IMR-90 (cell line): ENCODE results near the gene EIF4EBP2. TPM values are rescaled to one million over a fixed set of nuclear protein-coding genes. Genes with fewer than 3 reads are reported as not detected.
A peak's percentile ranks its signal among the peaks of the same experiment; 100 is the strongest.

ENCODE experiments used
- ATAC-seq: fragments of 200-7000 bp; cut with Tn5 transposase; 2 replicates; pipeline ENCODE4 v1.9.1; 2020; ENCODE audit warnings: low read depth, mild to moderate bottlenecking, moderate library complexity
- BruUV-seq: library from RNA; stranded (reverse); fragments of 400-500 nt; replicated peaks from 2 replicates; lab custom pipeline; 2021; lab: Mats Ljungman, UMichigan
- CTCF ChIA-PET: fragments of 300-600 bp; formaldehyde crosslinking; extraction: SDS; loops from one replicate; lab custom pipeline; 2021; ENCODE audit warnings: antibody characterized with exemption; lab: Yijun Ruan, JAX
- POLR2A ChIA-PET: fragments of 300-600 bp; sonication (Branson Sonifier 250); formaldehyde crosslinking; loops from one replicate; lab custom pipeline; 2022; ENCODE audit warnings: antibody characterized with exemption; ENCODE audit not compliant: unreplicated experiment; lab: Charles Lee
- DNase-seq: peaks from one replicate; pipeline ENCODE4 v3.0.0; 2013
- H2AFZ ChIP-seq: replicated peaks from 2 replicates; pipeline ENCODE3; 2013; ENCODE audit warnings: low read length, mild to moderate bottlenecking; ENCODE audit not compliant: poor library complexity
- H2AK5ac ChIP-seq: 2 replicates; pipeline ENCODE4 v1.6.1; 2013; ENCODE audit warnings: low read depth, low read length, inconsistent platforms
- H2AK9ac ChIP-seq: replicated peaks from 2 replicates; pipeline ENCODE3; 2013; ENCODE audit warnings: mild to moderate bottlenecking, low read depth, low read length, moderate library complexity; ENCODE audit not compliant: poor library complexity
- H2BK120ac ChIP-seq: 2 replicates; pipeline ENCODE4 v1.6.1; 2013; ENCODE audit warnings: low read depth, low read length, inconsistent platforms
- H2BK15ac ChIP-seq: 3 replicates; pipeline ENCODE4 v1.6.1; 2013; ENCODE audit warnings: low read depth, low read length, inconsistent platforms
- H2BK20ac ChIP-seq: 2 replicates; pipeline ENCODE4 v1.6.1; 2013; ENCODE audit warnings: low read depth, mild to moderate bottlenecking, inconsistent platforms, low read length, moderate library complexity
- H2BK5ac ChIP-seq: 2 replicates; pipeline ENCODE4 v1.6.1; 2013; ENCODE audit warnings: mild to moderate bottlenecking, low read depth, low read length, inconsistent platforms; ENCODE audit not compliant: poor library complexity, severe bottlenecking
- H3K14ac ChIP-seq: replicated peaks from 2 replicates; pipeline ENCODE4 v1.6.1; 2013; ENCODE audit warnings: low read depth, low read length, inconsistent platforms
- H3K18ac ChIP-seq: 2 replicates; pipeline ENCODE4 v1.6.1; 2013; ENCODE audit warnings: low read depth, low read length, control low read depth
- H3K23ac ChIP-seq: 2 replicates; pipeline ENCODE4 v1.6.1; 2013; ENCODE audit warnings: low read depth, low read length, inconsistent platforms
- H3K27ac ChIP-seq: 2 replicates; pipeline ENCODE4 v1.5.1; 2013; ENCODE audit warnings: mild to moderate bottlenecking, control low read depth, low read length; ENCODE audit not compliant: insufficient read depth
- H3K27me3 ChIP-seq: 2 replicates; pipeline ENCODE4 v1.6.1; 2013; ENCODE audit warnings: low read length; ENCODE audit not compliant: control insufficient read depth, insufficient read depth
- H3K36me3 ChIP-seq: 2 replicates; pipeline ENCODE4 v1.6.1; 2013; ENCODE audit warnings: low read length, mixed read lengths; ENCODE audit not compliant: control insufficient read depth, insufficient read depth
- H3K4ac ChIP-seq: 2 replicates; pipeline ENCODE4 v1.6.1; 2013; ENCODE audit warnings: low read depth, low read length, inconsistent platforms
- H3K4me1 ChIP-seq: 2 replicates; pipeline ENCODE4 v1.6.1; 2013; ENCODE audit warnings: low read length, mixed read lengths; ENCODE audit not compliant: control insufficient read depth, insufficient read depth
- H3K4me2 ChIP-seq: 2 replicates; pipeline ENCODE4 v1.6.1; 2013; ENCODE audit warnings: low read depth, mild to moderate bottlenecking, control low read depth, low read length, moderate library complexity
- H3K4me3 ChIP-seq: 2 replicates; pipeline ENCODE4 v1.5.1; 2013; ENCODE audit warnings: low read depth, mild to moderate bottlenecking, control low read depth, low read length, moderate library complexity; ENCODE audit not compliant: insufficient read depth
- H3K56ac ChIP-seq: 2 replicates; pipeline ENCODE4 v1.6.1; 2013; ENCODE audit warnings: low read length, inconsistent platforms; ENCODE audit not compliant: insufficient read depth; ENCODE audit errors: extremely low read depth
- H3K79me1 ChIP-seq, 2 experiments: 2 replicates each; pipeline ENCODE4 v1.6.1; 2013; ENCODE audit warnings: low read length in 2 of 2, inconsistent platforms in 1 of 2, low read depth in 1 of 2
- H3K9ac ChIP-seq: 2 replicates; pipeline ENCODE4 v1.6.1; 2013; ENCODE audit warnings: low read depth, low read length, control low read depth
- H3K9me1 ChIP-seq: 2 replicates; pipeline ENCODE4 v1.6.1; 2013; ENCODE audit warnings: low read length, inconsistent platforms; ENCODE audit not compliant: insufficient read depth
- H3K9me3 ChIP-seq: 2 replicates; pipeline ENCODE4 v1.6.1; 2013; ENCODE audit warnings: low read length; ENCODE audit not compliant: control insufficient read depth, insufficient read depth
- H4K20me1 ChIP-seq: 2 replicates; pipeline ENCODE4 v1.6.1; 2013; ENCODE audit warnings: low read length, inconsistent platforms; ENCODE audit not compliant: insufficient read depth
- H4K5ac ChIP-seq: 2 replicates; pipeline ENCODE4 v1.6.1; 2013; ENCODE audit warnings: mild to moderate bottlenecking, low read depth, low read length, control low read depth
- H4K8ac ChIP-seq, 2 experiments: 2 replicates each; pipeline ENCODE4 v1.6.1; 2013; ENCODE audit warnings: low read depth in 2 of 2, low read length in 2 of 2, control low read depth in 1 of 2, inconsistent platforms in 1 of 2
- H4K91ac ChIP-seq: 2 replicates; pipeline ENCODE4 v1.6.1; 2013; ENCODE audit warnings: low read depth, low read length, inconsistent platforms; ENCODE audit not compliant: insufficient read depth
- BHLHE40 ChIP-seq: fragments of 150-350 bp; IDR thresholded peaks from 2 replicates; pipeline ENCODE4 v1.6.1; 2016; ENCODE audit warnings: mild to moderate bottlenecking, low read depth, low read length
- CEBPB ChIP-seq: IDR thresholded peaks from 2 replicates; pipeline ENCODE4 v1.6.1; 2012; ENCODE audit warnings: low read depth, low read length, improper control_type of control experiment
- CHD1 ChIP-seq: IDR thresholded peaks from 2 replicates; pipeline ENCODE4 v1.6.1; 2012; ENCODE audit warnings: low read depth, low read length, improper control_type of control experiment
- FOS ChIP-seq: fragments of 150-350 bp; IDR thresholded peaks from 2 replicates; pipeline ENCODE4 v1.6.1; 2016; ENCODE audit warnings: low read depth, low read length
- MAFK ChIP-seq: IDR thresholded peaks from 2 replicates; pipeline ENCODE4 v1.6.1; 2012; ENCODE audit warnings: low read depth, low read length, improper control_type of control experiment
- MAZ ChIP-seq: IDR thresholded peaks from 2 replicates; pipeline ENCODE4 v1.6.1; 2012; ENCODE audit warnings: low read depth, mild to moderate bottlenecking, low read length, improper control_type of control experiment, moderate library complexity, borderline replicate concordance
- MXI1 ChIP-seq: IDR thresholded peaks from 2 replicates; pipeline ENCODE4 v1.6.1; 2012; ENCODE audit warnings: low read depth, mild to moderate bottlenecking, low read length, moderate library complexity, borderline replicate concordance
- NFE2L2 ChIP-seq: fragments of 150-350 bp; IDR thresholded peaks from 2 replicates; pipeline ENCODE4 v1.6.1; 2016; ENCODE audit warnings: low read depth, mild to moderate bottlenecking, low read length
- POLR2A ChIP-seq: IDR thresholded peaks from 2 replicates; pipeline ENCODE4 v1.6.1; 2012; ENCODE audit warnings: mild to moderate bottlenecking, low read depth, low read length
- RAD21 ChIP-seq: IDR thresholded peaks from 2 replicates; pipeline ENCODE4 v1.6.1; 2012; ENCODE audit warnings: low read length, improper control_type of control experiment
- RCOR1 ChIP-seq: IDR thresholded peaks from 2 replicates; pipeline ENCODE4 v1.6.1; 2012; ENCODE audit warnings: mild to moderate bottlenecking, low read length, improper control_type of control experiment; ENCODE audit not compliant: insufficient replicate concordance
- RFX5 ChIP-seq: IDR thresholded peaks from 2 replicates; pipeline ENCODE4 v1.8.0; 2012; ENCODE audit warnings: low read depth, mild to moderate bottlenecking, low read length, moderate library complexity
- SMC3 ChIP-seq: fragments of 150-350 bp; IDR thresholded peaks from 2 replicates; pipeline ENCODE4 v1.6.1; 2016; ENCODE audit warnings: low read depth, mild to moderate bottlenecking, antibody characterized with exemption, low read length, moderate library complexity
- WGBS, 2 experiments: methylation state at CpG; one replicate each; pipeline versions ENCODE4 v1.1.5 to v1.1.7; 2013; ENCODE audit warnings: missing lambda C conversion rate in 2 of 2; ENCODE audit not compliant: insufficient read length in 1 of 2; ENCODE audit errors: extremely low coverage in 2 of 2; 5-methylcytosine and 5-hydroxymethylcytosine counted together
- dilution Hi-C: fragments of 300-500 bp; cut with HindIII; formaldehyde crosslinking; loops from one replicate; pipeline ENCODE4 v1.14.3; 2018; ENCODE audit warnings: low sequenced_read_pairs; ENCODE audit not compliant: unreplicated experiment
- in situ Hi-C: fragments of 300-500 bp; cut with MboI; formaldehyde crosslinking; loops from 3 replicates; pipeline ENCODE4 v1.14.3; 2019; ENCODE audit warnings: low sequenced_read_pairs, inconsistent platforms, mixed read lengths
- intact Hi-C: fragments of 100-400 bp; cut with micrococcal nuclease; formaldehyde crosslinking; loops from 2 replicates; pipeline ENCODE4 v1.10.0; 2022
- polyA plus RNA-seq, 3 experiments: library from polyadenylated mRNA; depleted of rRNA; stranded (reverse); fragments of >200 nt; gene quantifications; 2 replicates each; pipeline ENCODE4 v1.2.3, GENCODE V29; 2012; ENCODE audit warnings: low replicate concordance in 1 of 3
- total RNA-seq: library from RNA; depleted of rRNA; stranded (reverse); fragments of >200 nt; gene quantifications from 2 replicates; pipeline ENCODE4 v1.2.3, GENCODE V29; 2012
- TF ChIP-seq, protein P1 (sequence below): conservative IDR thresholded peaks from 2 replicates; pipeline ENCODE4 v1.5.1; 2012; ENCODE audit warnings: mild to moderate bottlenecking, low read depth, low read length, improper control_type of control experiment
- TF ChIP-seq, protein P2 (sequence below): fragments of 150-350 bp; IDR thresholded peaks from 2 replicates; pipeline ENCODE4 v1.6.1; 2016; ENCODE audit warnings: low read depth, mild to moderate bottlenecking, low read length, moderate library complexity, borderline replicate concordance
- TF ChIP-seq, protein P3 (sequence below): fragments of 150-350 bp; IDR thresholded peaks from 2 replicates; pipeline ENCODE4 v1.6.1; 2017; ENCODE audit warnings: mild to moderate bottlenecking, antibody characterized with exemption, low read length, low read depth

Gene EIF4EBP2
- total and polyA plus RNA-seq, 2 of the 4 experiments (the other 2 are of a cell fraction), result 13.7 to 15.6 TPM

DNA sequence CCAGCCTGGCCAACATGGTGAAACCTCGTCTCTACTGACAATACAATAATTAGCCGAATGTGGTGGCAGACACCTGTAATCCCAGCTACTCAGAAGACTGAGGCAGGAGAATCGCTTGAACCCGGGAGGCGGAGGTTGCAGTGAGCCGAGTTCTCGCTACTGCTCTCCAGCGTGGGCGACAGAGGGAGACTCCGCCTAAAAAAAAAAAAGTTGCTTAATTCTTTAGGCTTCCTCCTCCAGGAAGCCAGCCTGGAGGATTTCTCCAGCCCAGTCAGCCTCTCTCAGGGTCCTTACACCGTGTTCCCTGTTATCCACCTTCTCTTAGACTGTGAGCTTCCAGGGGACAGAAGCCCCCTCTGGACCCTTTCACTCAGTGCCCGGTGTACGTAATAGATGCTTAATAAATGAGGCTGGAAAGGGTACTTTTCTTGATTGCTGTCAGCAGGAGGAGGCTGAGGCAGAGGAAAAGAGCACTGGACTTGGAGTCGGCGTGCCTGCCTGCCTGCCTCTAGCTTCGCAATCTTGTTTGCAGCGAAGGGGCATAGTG lies 53.9 kb downstream of the EIF4EBP2 start:
- H4K8ac ChIP-seq, result no peak overlapping the region
- H3K4ac ChIP-seq, result no peak overlapping the region
- H3K4me2 ChIP-seq, result no peak overlapping the region
- H2AK5ac ChIP-seq, result no peak overlapping the region
- in situ Hi-C loops, result no loop called here
- H3K56ac ChIP-seq, result no peak overlapping the region
- ChIA-PET CTCF (interaction anchor here (0.7 to 1.2 kb wide), 3 partner anchors 27 to 746 kb away, joined by 3 to 6 read pairs (median 3); no protein-coding TSS in a partner anchor), POLR2A (no interaction called here)
- dilution Hi-C loops, result no loop called here
- no peak overlapping the region for H3K18ac ChIP-seq
- H3K79me1 ChIP-seq, result no peaks in the 10 kb centered on the region
- peaks cover 2% of the 10 kb centered on the region; the same call in 1 of the 2 replicates for H3K4me1 ChIP-seq
- H2BK5ac ChIP-seq, result no peak overlapping the region
- no peak overlapping the region for H4K91ac ChIP-seq
- no peak overlapping the region for H2BK120ac ChIP-seq
- DNase-seq (no peak), ATAC-seq (no peak)
- no peaks in the 10 kb centered on the region for H3K9me3 ChIP-seq
- no peak overlapping the region for H2AK9ac ChIP-seq
- no peaks in the 10 kb centered on the region for H4K20me1 ChIP-seq
- WGBS, 2 experiments, result 49% methylated on average over 3 of the region's 17 CpGs; no CpG with 5 or more reads in 1 of the 2 experiments
- H2BK15ac ChIP-seq, result no peak overlapping the region
- H3K14ac ChIP-seq, result no peak overlapping the region
- H2BK20ac ChIP-seq, result no peak overlapping the region
- H3K4me3 ChIP-seq, result no peak overlapping the region
- no peaks in the 10 kb centered on the region for H3K36me3 ChIP-seq
- no peak overlapping the region for H4K5ac ChIP-seq
- no peak overlapping the region for H3K27ac ChIP-seq
- intact Hi-C loops, result no loop called here
- TF ChIP-seq NFE2L2 (no peak), SMC3 (no peak), RFX5 (no peak), MXI1 (no peak), FOS (no peak), BHLHE40 (no peak), MAZ (no peak), CHD1 (no peak), RAD21 (no peak), CEBPB (no peak), MAFK (no peak), POLR2A (no peak), RCOR1 (no peak)
- TF ChIP-seq, protein P1, sequence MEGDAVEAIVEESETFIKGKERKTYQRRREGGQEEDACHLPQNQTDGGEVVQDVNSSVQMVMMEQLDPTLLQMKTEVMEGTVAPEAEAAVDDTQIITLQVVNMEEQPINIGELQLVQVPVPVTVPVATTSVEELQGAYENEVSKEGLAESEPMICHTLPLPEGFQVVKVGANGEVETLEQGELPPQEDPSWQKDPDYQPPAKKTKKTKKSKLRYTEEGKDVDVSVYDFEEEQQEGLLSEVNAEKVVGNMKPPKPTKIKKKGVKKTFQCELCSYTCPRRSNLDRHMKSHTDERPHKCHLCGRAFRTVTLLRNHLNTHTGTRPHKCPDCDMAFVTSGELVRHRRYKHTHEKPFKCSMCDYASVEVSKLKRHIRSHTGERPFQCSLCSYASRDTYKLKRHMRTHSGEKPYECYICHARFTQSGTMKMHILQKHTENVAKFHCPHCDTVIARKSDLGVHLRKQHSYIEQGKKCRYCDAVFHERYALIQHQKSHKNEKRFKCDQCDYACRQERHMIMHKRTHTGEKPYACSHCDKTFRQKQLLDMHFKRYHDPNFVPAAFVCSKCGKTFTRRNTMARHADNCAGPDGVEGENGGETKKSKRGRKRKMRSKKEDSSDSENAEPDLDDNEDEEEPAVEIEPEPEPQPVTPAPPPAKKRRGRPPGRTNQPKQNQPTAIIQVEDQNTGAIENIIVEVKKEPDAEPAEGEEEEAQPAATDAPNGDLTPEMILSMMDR, result no peak
- TF ChIP-seq, protein P2, sequence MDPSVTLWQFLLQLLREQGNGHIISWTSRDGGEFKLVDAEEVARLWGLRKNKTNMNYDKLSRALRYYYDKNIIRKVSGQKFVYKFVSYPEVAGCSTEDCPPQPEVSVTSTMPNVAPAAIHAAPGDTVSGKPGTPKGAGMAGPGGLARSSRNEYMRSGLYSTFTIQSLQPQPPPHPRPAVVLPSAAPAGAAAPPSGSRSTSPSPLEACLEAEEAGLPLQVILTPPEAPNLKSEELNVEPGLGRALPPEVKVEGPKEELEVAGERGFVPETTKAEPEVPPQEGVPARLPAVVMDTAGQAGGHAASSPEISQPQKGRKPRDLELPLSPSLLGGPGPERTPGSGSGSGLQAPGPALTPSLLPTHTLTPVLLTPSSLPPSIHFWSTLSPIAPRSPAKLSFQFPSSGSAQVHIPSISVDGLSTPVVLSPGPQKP, result no peak
- TF ChIP-seq, protein P3, sequence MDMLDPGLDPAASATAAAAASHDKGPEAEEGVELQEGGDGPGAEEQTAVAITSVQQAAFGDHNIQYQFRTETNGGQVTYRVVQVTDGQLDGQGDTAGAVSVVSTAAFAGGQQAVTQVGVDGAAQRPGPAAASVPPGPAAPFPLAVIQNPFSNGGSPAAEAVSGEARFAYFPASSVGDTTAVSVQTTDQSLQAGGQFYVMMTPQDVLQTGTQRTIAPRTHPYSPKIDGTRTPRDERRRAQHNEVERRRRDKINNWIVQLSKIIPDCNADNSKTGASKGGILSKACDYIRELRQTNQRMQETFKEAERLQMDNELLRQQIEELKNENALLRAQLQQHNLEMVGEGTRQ, result no peak
- H2AFZ ChIP-seq, result peak overlapping the region; percentile 79
- BruUV-seq, result no TSS peak
- H3K9ac ChIP-seq, result no peak overlapping the region
- no peaks in the 10 kb centered on the region; the same call in 1 of the 2 replicates for H3K9me1 ChIP-seq
- peaks cover 30% of the 10 kb centered on the region for H3K27me3 ChIP-seq
- H3K23ac ChIP-seq, result no peak overlapping the region
